GM12878 (cell line): ENCODE data around the gene MAP4K4. TPM values are rescaled to one million over a fixed set of nuclear protein-coding genes. Genes with fewer than 3 reads are reported as not detected.

Experiments used
- ATAC-seq: fragments of 200-7000 bp; cut with Tn5 transposase; 3 replicates; pipeline ENCODE4 v1.9.1; 2020; ENCODE audit warnings: mild to moderate bottlenecking, moderate library complexity
- BruUV-seq: library from RNA; stranded (reverse); fragments of 400-500 nt; replicated peaks from 2 replicates; lab custom pipeline; 2021; lab: Mats Ljungman, UMichigan
- CTCF ChIA-PET: fragments of 300-600 bp; sonication (Branson Sonifier 250); formaldehyde crosslinking; extraction: SDS; loops from one replicate; lab custom pipeline; 2021; ENCODE audit warnings: inconsistent platforms; lab: Yijun Ruan, JAX
- POLR2A ChIA-PET: fragments of 350-600 bp; formaldehyde crosslinking; extraction: SDS; loops from one replicate; lab custom pipeline; 2021; ENCODE audit warnings: inconsistent platforms; lab: Charles Lee
- RAD21 ChIA-PET: fragments of 300-600 bp; sonication (Branson Sonifier 250); formaldehyde crosslinking; loops from one replicate; lab custom pipeline; 2023; ENCODE audit warnings: antibody characterized with exemption; ENCODE audit not compliant: unreplicated experiment; lab: Charles Lee
- SMC1A ChIA-PET: fragments of 300-600 bp; sonication (Branson Sonifier 250); formaldehyde crosslinking; loops from one replicate; lab custom pipeline; 2023; ENCODE audit not compliant: unreplicated experiment, uncharacterized antibody; lab: Charles Lee
- DNase-seq: peaks from one replicate; pipeline ENCODE4 v3.0.0-alpha.2; 2011; ENCODE audit warnings: low read depth, low spot score
- FAIRE-seq: peaks from 3 replicates; lab custom pipeline; 2011; peaks lifted over from hg19 to GRCh38; lab: Jason Lieb, UNC
- H2AFZ ChIP-seq: 2 replicates; pipeline ENCODE4 v1.6.0; 2011; ENCODE audit warnings: low read depth, low read length, control low read depth; ENCODE audit not compliant: control insufficient read depth
- H3K27ac ChIP-seq: 2 replicates; pipeline ENCODE4 v1.5.1; 2011; ENCODE audit warnings: control low read depth; ENCODE audit not compliant: control insufficient read depth, insufficient read depth
- H3K27me3 ChIP-seq, 2 experiments: replicated peaks in 1 of 2; 2 replicates each; pipeline versions ENCODE4 v1.6.0 to v1.6.1; 2011; ENCODE audit warnings: low read length in 1 of 2; ENCODE audit not compliant: control insufficient read depth in 2 of 2, insufficient read depth in 2 of 2
- H3K36me3 ChIP-seq, 2 experiments: 2 replicates each; pipeline ENCODE4 v1.5.1; 2011; ENCODE audit warnings: low read length in 1 of 2; ENCODE audit not compliant: control insufficient read depth in 2 of 2, insufficient read depth in 2 of 2
- H3K4me1 ChIP-seq: 2 replicates; pipeline ENCODE4 v1.6.1; 2011; ENCODE audit warnings: mild to moderate bottlenecking, low read length, moderate library complexity, mixed read lengths; ENCODE audit not compliant: control insufficient read depth, insufficient read depth
- H3K4me2 ChIP-seq: 2 replicates; pipeline ENCODE4 v1.6.0; 2011; ENCODE audit warnings: control low read depth; ENCODE audit not compliant: control insufficient read depth, insufficient read depth
- H3K4me3 ChIP-seq: fragments of 200-600 bp; sonication (generic); 2 replicates; pipeline ENCODE4 v1.5.1; 2016
- H3K79me2 ChIP-seq: 2 replicates; pipeline ENCODE4 v1.6.0; 2011; ENCODE audit warnings: low read length; ENCODE audit not compliant: control insufficient read depth, insufficient read depth
- H3K9ac ChIP-seq: 2 replicates; pipeline ENCODE4 v1.8.0; 2011; ENCODE audit warnings: low read length, control low read depth, mixed read lengths; ENCODE audit not compliant: control insufficient read depth, insufficient read depth
- H3K9me3 ChIP-seq: replicated peaks from 3 replicates; pipeline ENCODE4 v1.5.1; 2011; ENCODE audit warnings: mild to moderate bottlenecking, low read length; ENCODE audit not compliant: control insufficient read depth, insufficient read depth
- H4K20me1 ChIP-seq: 2 replicates; pipeline ENCODE4 v1.6.0; 2011; ENCODE audit not compliant: control insufficient read depth, insufficient read depth
- CHD2 ChIP-seq: IDR thresholded peaks from 2 replicates; pipeline ENCODE4 v1.6.1; 2011; ENCODE audit warnings: low read depth, low read length, improper control_type of control experiment, borderline replicate concordance
- EED ChIP-seq: sonication (generic); IDR thresholded peaks from 2 replicates; pipeline ENCODE4 v1.6.1; 2016; ENCODE audit warnings: antibody characterized with exemption, low read depth
- ELK1 ChIP-seq: IDR thresholded peaks from 2 replicates; pipeline ENCODE4 v1.6.1; 2012; ENCODE audit warnings: low read depth, low read length, improper control_type of control experiment
- ETV6 ChIP-seq, 2 experiments: fragments of 450-650 bp in 1 of 2; IDR thresholded peaks in 1 of 2; conservative IDR thresholded peaks in 1 of 2; 2 replicates each; pipeline ENCODE4 v1.6.1; 2014; ENCODE audit warnings: antibody characterized with exemption in 1 of 2, borderline replicate concordance in 1 of 2, low read depth in 1 of 2, mild to moderate bottlenecking in 1 of 2, moderate library complexity in 1 of 2
- IKZF1 ChIP-seq: fragments of 450-650 bp; conservative IDR thresholded peaks from 2 replicates; pipeline ENCODE4 v1.6.1; 2017; ENCODE audit warnings: antibody characterized with exemption, mild to moderate bottlenecking
- IKZF2 ChIP-seq, 2 experiments: fragments of 450-650 bp; IDR thresholded peaks; 2 replicates each; pipeline ENCODE4 v1.6.1; 2017; ENCODE audit warnings: mild to moderate bottlenecking in 2 of 2, moderate library complexity in 2 of 2
- MEF2A ChIP-seq: IDR thresholded peaks from 2 replicates; pipeline ENCODE4 v1.6.1; 2011; ENCODE audit warnings: low read depth, mild to moderate bottlenecking, low read length, moderate library complexity; ENCODE audit not compliant: insufficient read depth
- MLLT1 ChIP-seq: fragments of 450-650 bp; IDR thresholded peaks from 2 replicates; pipeline ENCODE4 v1.6.1; 2016; ENCODE audit warnings: mild to moderate bottlenecking
- MTA2 ChIP-seq: fragments of 450-650 bp; IDR thresholded peaks from 2 replicates; pipeline ENCODE4 v1.6.1; 2016; ENCODE audit warnings: low read depth, mild to moderate bottlenecking, moderate library complexity
- MYB ChIP-seq: fragments of 150-350 bp; IDR thresholded peaks from 2 replicates; pipeline ENCODE4 v1.6.1; 2014; ENCODE audit warnings: mild to moderate bottlenecking, low read depth, low read length, borderline replicate concordance
- NR2F1 ChIP-seq: fragments of 450-650 bp; conservative IDR thresholded peaks from 2 replicates; pipeline ENCODE4 v1.6.1; 2017; ENCODE audit warnings: mild to moderate bottlenecking
- RAD21 ChIP-seq: IDR thresholded peaks from 2 replicates; pipeline ENCODE4 v1.6.1; 2011; ENCODE audit warnings: mild to moderate bottlenecking, low read depth, low read length, moderate library complexity; ENCODE audit not compliant: insufficient read depth
- RUNX3 ChIP-seq: IDR thresholded peaks from 2 replicates; pipeline ENCODE4 v1.6.1; 2012; ENCODE audit warnings: low read length, inconsistent platforms
- SUPT20H ChIP-seq: IDR thresholded peaks from 2 replicates; pipeline ENCODE4 v1.6.1; 2011; ENCODE audit warnings: low read depth, mild to moderate bottlenecking, low read length, moderate library complexity, borderline replicate concordance; ENCODE audit not compliant: control insufficient read depth
- WRNIP1 ChIP-seq: IDR thresholded peaks from 2 replicates; pipeline ENCODE4 v1.6.1; 2011; ENCODE audit warnings: low read depth, low read length, improper control_type of control experiment, borderline replicate concordance
- ZNF217 ChIP-seq: fragments of 450-650 bp; IDR thresholded peaks from 2 replicates; pipeline ENCODE4 v1.6.1; 2017; ENCODE audit warnings: antibody characterized with exemption, mild to moderate bottlenecking
- ZNF622 ChIP-seq: fragments of 450-650 bp; IDR thresholded peaks from 2 replicates; pipeline ENCODE4 v1.6.1; 2017; ENCODE audit warnings: mild to moderate bottlenecking, inconsistent platforms
- ZSCAN29 ChIP-seq: fragments of 450-650 bp; IDR thresholded peaks from 2 replicates; pipeline ENCODE4 v1.6.1; 2017; ENCODE audit warnings: mild to moderate bottlenecking, moderate library complexity
- WGBS: methylation state at CpG from one replicate; pipeline ENCODE4 v1.1.6; 2016; ENCODE audit warnings: low lambda C conversion rate; ENCODE audit not compliant: insufficient replicate concordance, insufficient coverage; ENCODE audit errors: missing lambda C conversion rate; 5-methylcytosine and 5-hydroxymethylcytosine counted together
- in situ Hi-C: fragments of 300-500 bp; cut with MboI; formaldehyde crosslinking; loops from 9 replicates; pipeline ENCODE4 v1.14.3; 2018; ENCODE audit warnings: mixed read lengths
- intact Hi-C: fragments of 100-400 bp; cut with micrococcal nuclease; formaldehyde crosslinking; loops from one replicate; pipeline ENCODE4 v1.14.2; 2022; ENCODE audit not compliant: unreplicated experiment
- polyA plus RNA-seq, 11 experiments: library from polyadenylated mRNA; depleted of rRNA in 4 of 11; unstranded in 6 of 11; stranded (reverse) in 5 of 11; fragments of >200 nt; fragmentation: Nextera tagmentation in 4 of 11; fragmentation: Illumina TruSeq in 1 of 11; extraction: Ambion mirVana in 4 of 11; extraction: Trizol in 1 of 11; gene quantifications; 1 replicate in 1 of 11; 2 replicates in 10 of 11; pipeline versions ENCODE4 v1.2.1 to v1.2.3, GENCODE V29; 2011 to 2016; ENCODE audit warnings: inconsistent platforms in 2 of 11, missing spikeins in 2 of 11, low read depth in 1 of 11
- total RNA-seq, 4 experiments: library from RNA; depleted of rRNA in 3 of 4; stranded (reverse); fragments of >200 nt in 3 of 4; fragmentation: Illumina TruSeq in 1 of 4; extraction: Trizol in 1 of 4; gene quantifications; 2 replicates each; pipeline versions ENCODE4 v1.2.1 to v1.2.3, GENCODE V29; 2013 to 2021
- TF ChIP-seq, protein P1 (sequence below): IDR thresholded peaks from 2 replicates; pipeline ENCODE4 v1.6.1; 2012; ENCODE audit warnings: low read length, inconsistent platforms
- TF ChIP-seq, protein P2 (sequence below): fragments of 450-650 bp; IDR thresholded peaks from 2 replicates; pipeline ENCODE4 v1.6.1; 2017; ENCODE audit warnings: low read depth, mild to moderate bottlenecking, moderate library complexity

The MAP4K4 gene
- total and polyA plus RNA-seq, 10 of the 15 experiments (the other 5 are each of a cell fraction or from before 2014, with no cell fraction given), result 1.9 to 50.4 (median 9.7) TPM

GRCh38 chr2:101830555-101830954 lies 133.0 kb downstream of the MAP4K4 start:
- Histone ChIP-seq H3K27me3 (no peaks in the 10 kb centered on the region), H3K9ac (no peak overlapping the region), H3K4me3 (no peak overlapping the region), H3K4me1 (peaks cover 6% of the 10 kb centered on the region), H4K20me1 (no peaks in the 10 kb centered on the region), H2AFZ (no peak overlapping the region), H3K9me3 (no peaks in the 10 kb centered on the region), H3K36me3 (peaks cover 0 to 4% of the 10 kb centered on the region in 2 experiments; a peak in 1 of 4 replicates), H3K27ac (no peak overlapping the region), H3K79me2 (no peaks in the 10 kb centered on the region), H3K4me2 (no peak overlapping the region)
- WGBS, result 19% methylated on average over 5 of the region's 5 CpGs
- in situ Hi-C loops (loop anchor here (5.0 kb wide), 1 partner anchor 413 kb away; no protein-coding TSS in a partner anchor), intact Hi-C loops (loop anchor here (2.0 to 10.0 kb wide), 4 partner anchors 60 to 206 kb away; no protein-coding TSS in a partner anchor)
- BruUV-seq, result no TSS peak
- ATAC-seq (peak; percentile 88), DNase-seq (no peak), FAIRE-seq (no peak)
- ChIA-PET RAD21 (interaction anchor here (0.8 to 4.3 kb wide), 12 partner anchors 9 to 488 kb away, joined by 3 to 31 read pairs (median 4); no protein-coding TSS in a partner anchor), CTCF (interaction anchor here (0.7 to 11.7 kb wide), 22 partner anchors 8 to 488 kb away, joined by 3 to 204 read pairs (median 6); no protein-coding TSS in a partner anchor), SMC1A (interaction anchor here (0.5 to 9.9 kb wide), 30 partner anchors 9 to 520 kb away, joined by 3 to 102 read pairs (median 4); no protein-coding TSS in a partner anchor), POLR2A (no interaction called here)
- TF ChIP-seq ZNF217, result no peak
- TF ChIP-seq RAD21, result no peak
- TF ChIP-seq MYB, result no peak
- TF ChIP-seq SUPT20H, result no peak
- TF ChIP-seq MTA2, result no peak; the same call in 1 of the 2 replicates
- TF ChIP-seq ETV6 (conservative IDR thresholded peaks at IDR 0.05 in 1 of 2, IDR thresholded peaks at IDR 0.05 in 1 of 2; ENCODE audit: borderline replicate concordance in 1 of 2, low read depth in 1 of 2), result no peak
- TF ChIP-seq ZNF622, result no peak
- TF ChIP-seq, protein P1, sequence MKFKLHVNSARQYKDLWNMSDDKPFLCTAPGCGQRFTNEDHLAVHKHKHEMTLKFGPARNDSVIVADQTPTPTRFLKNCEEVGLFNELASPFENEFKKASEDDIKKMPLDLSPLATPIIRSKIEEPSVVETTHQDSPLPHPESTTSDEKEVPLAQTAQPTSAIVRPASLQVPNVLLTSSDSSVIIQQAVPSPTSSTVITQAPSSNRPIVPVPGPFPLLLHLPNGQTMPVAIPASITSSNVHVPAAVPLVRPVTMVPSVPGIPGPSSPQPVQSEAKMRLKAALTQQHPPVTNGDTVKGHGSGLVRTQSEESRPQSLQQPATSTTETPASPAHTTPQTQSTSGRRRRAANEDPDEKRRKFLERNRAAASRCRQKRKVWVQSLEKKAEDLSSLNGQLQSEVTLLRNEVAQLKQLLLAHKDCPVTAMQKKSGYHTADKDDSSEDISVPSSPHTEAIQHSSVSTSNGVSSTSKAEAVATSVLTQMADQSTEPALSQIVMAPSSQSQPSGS, result no peak
- TF ChIP-seq IKZF2 (IDR thresholded peaks at IDR 0.05), result peak; percentile 32 to 36; a peak in 2 of 4 replicates
- no peak for TF ChIP-seq WRNIP1
- no peak for TF ChIP-seq ZSCAN29
- TF ChIP-seq RUNX3, result peak; percentile 62
- TF ChIP-seq IKZF1, result peak; percentile 30
- TF ChIP-seq ELK1, result no peak
- TF ChIP-seq EED, result no peak
- TF ChIP-seq NR2F1, result no peak
- no peak for TF ChIP-seq MEF2A
- no peak for TF ChIP-seq CHD2
- TF ChIP-seq MLLT1, result no peak
- TF ChIP-seq, protein P2, sequence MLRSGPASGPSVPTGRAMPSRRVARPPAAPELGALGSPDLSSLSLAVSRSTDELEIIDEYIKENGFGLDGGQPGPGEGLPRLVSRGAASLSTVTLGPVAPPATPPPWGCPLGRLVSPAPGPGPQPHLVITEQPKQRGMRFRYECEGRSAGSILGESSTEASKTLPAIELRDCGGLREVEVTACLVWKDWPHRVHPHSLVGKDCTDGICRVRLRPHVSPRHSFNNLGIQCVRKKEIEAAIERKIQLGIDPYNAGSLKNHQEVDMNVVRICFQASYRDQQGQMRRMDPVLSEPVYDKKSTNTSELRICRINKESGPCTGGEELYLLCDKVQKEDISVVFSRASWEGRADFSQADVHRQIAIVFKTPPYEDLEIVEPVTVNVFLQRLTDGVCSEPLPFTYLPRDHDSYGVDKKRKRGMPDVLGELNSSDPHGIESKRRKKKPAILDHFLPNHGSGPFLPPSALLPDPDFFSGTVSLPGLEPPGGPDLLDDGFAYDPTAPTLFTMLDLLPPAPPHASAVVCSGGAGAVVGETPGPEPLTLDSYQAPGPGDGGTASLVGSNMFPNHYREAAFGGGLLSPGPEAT, result peak; percentile 53; the same call in 1 of the 2 replicates
